ENCODE data around the gene NRG2.

NRG2 gene

DNA sequence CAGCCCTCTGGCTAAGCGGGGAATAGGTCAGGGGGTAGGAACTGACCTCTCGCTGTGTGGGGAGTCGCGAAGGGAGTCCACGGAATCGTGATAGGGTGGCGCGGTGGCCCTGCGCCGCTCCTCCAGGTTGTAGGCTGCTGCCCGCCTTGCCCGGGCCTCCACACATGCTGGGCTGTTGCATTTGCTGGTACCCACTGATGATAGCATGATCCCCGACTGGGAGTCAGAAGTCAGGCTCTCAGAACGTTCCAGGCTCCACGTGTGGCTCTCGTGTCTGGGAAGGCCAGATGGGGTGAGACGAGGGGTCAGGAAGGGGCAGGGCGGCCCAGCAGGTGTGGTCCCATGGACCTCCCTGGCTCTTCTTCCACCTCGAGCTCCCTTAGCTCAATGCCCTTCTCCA is 191.5 kb downstream of the NRG2 start:
- no peak for DNase-seq

DNA sequence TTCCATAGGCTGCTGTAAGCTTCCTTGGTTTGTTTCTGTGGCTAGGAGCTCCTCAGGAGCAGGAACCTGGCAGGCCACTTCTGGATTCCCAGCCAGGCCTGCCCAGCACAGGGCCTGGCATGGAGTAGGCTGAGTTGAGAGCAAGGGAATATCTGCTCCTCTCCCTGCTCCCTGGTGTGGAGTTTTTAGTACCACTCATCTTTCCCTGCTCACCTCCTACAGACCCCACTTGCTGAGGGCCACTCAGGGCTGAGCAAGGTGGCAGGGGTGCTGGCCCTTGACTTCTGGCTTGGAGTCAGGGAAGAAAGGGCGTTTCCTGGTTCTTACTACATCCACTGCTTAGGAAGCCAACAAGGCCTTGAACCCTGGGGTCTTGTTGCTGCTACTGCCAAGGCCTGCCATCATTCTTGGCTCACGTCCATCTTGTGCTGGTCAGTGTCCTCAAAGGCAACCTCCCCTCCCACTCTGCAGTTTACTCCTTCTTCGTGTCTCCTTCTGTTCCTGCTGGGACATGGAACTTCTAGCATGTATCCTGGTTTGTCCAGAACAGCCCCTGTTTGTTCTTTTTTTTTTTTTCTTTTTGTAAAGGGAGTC is 192.6 kb downstream of the NRG2 start:
- DNase-seq: no peak

DNA sequence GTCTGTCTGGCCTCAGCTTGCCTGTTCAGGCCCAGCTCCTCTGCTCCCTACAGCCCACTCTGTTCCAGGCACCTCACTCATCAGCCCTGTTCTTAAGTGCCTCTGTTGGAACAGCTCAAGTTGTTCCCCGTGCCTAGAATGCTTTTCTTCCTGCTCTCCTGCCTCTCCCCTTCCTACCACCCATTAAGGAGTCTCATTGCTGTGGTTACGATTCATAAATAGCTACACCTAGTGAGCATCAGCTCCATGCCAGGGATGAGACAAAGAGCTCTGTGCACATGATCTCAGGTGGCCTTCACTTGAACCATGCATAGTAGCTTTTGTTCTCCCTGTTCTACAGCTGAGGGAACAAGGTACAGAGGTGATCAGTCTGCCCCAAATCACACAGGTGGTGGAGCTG is 193.2 kb downstream of the NRG2 start:
- DNase-seq: no peak

DNA sequence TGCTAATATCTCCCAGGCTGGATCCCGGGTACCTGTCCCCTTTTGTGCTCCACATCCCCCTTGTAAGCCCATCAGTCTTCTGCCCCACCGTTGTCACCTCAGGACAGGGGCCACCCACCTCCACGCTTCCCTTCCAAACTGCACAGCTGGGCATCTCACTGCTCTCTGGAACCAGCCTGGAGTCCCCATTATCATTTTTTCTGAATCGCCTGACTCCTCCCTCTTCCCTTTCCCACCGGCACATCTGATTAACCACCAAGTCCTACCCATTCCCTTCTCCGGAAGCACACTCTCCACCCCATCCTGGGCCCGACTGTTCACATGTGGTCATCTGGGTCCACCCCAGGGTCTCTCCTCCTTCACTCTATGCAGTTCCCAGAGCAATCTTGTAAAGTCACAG is 193.6 kb downstream of the NRG2 start:
- no peak for DNase-seq

DNA sequence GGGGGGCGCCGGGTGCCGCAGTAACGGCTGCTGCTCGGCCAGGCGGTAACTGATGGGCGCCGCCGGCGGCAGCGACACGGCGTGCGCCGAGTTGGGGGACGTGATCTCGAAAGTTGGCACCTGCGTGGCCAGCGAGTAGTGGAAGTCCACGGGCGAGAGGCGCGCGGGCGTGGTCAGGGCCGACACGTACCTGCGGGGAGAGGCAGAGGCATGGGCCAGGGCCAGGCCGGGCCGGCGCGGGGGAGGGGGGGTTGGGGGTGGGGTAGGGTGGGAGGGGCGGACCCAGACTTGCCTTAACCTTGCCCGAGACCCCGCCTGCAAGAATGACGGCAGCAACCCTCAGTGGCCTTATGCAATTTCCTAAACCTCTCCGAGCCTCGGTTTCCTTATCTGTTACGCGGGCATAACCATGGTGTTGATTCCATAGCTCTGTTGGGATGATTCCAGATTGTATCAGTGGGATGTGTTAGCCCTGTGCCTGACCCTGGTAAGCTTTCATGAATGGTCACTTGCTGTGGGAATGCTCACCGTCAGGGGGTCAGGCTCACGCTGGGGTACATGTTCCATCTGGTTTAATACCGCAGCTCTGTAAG is 194.5 kb downstream of the NRG2 start:
- DNase-seq: no peak

DNA sequence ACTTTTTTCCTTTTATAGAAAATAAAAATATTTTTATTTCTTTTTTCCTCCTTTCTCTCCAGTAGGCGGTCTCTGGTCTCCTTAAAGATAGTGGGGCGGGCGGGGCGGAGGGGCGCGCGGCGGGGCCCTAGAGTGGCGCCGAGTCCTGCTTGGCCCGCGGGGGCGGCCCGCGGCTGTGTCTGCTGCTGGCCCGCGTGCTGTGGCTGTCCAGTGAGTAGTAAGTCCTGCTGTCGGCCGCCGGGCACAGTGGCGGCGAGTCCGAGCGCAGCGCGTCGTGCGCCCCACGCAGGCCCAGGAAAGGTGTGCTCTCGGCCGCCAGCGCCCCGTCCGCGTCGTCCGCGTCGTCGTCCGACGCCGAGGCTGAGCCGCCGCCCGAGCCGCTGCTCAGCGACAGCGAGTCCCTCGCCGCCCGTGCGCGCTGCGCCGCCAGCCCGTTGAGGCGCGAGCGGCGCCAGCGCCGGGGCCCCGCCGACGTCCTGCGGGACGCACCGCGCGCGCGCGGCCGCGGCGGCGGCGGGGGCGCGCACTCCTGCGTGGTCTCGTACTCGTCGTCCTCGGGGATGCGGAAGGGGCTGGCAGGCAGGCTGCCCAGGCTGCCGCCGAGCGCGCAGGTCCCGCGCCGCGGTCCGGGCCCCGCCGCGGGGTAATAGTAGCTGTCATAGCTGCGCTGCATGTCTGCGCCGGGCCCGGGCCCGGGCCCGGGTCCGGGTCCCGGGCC is 195.2 kb downstream of the NRG2 start:
- DNase-seq: no peak

DNA sequence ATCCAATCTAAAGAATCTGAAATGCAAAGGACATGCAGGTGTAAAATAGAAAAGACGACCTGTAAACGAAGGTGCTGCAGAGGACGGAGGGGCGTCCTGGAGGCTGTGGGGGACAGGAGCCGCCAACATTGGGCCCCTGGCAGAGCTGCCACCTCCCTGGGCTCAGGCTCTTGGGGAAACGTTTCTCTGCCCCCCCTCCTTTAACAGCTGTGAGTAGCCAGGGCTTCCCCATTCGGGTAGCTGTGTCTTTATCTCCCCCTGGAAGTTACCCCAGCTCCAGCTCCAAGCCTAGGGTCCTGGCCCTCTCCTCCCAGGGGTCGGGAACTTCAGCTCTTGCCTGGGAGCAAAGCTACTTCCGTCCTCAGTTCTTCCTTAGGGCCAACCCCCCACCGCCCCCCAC is 196.0 kb downstream of the NRG2 start:
- no peak for DNase-seq

DNA sequence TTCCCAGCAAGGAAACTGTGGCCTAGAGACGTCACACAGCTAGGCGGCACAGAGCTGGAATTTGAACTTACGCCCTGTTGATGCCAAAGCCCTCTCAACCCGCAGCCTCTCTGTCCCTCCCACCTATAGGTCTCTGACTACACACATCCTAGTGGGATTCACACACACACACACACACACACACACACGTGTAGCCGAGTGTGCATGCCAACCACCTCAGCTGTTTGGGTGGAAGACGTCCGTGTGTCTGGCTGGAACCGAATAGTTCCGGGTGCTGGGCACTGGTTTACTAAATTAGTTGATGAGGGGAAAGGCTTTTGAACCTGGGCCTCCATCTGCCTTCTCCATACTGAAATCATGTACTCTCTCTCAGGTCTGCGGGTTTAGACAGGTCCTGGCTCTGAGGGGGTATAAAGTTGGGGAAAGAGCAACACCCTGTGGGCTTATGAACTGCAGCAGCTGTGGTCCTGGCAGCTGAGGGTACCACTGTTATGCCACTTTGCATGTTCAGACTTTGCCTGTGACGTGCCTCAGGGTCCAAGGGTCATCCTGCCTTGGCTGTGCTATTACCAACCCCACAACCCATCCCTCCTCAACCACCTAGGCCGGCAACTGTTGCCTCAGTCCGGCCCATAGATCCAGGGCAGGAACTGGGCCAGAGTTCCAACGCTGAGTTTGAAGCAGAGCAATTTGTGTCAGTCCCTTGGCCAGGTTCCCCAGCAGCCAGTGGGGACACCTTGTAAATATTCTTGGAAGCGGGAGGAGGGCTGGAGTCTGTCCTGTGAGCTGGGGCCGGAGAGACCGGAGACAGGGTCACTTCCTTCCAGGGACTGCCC is 197.0 kb downstream of the NRG2 start:
- no peak for DNase-seq

DNA sequence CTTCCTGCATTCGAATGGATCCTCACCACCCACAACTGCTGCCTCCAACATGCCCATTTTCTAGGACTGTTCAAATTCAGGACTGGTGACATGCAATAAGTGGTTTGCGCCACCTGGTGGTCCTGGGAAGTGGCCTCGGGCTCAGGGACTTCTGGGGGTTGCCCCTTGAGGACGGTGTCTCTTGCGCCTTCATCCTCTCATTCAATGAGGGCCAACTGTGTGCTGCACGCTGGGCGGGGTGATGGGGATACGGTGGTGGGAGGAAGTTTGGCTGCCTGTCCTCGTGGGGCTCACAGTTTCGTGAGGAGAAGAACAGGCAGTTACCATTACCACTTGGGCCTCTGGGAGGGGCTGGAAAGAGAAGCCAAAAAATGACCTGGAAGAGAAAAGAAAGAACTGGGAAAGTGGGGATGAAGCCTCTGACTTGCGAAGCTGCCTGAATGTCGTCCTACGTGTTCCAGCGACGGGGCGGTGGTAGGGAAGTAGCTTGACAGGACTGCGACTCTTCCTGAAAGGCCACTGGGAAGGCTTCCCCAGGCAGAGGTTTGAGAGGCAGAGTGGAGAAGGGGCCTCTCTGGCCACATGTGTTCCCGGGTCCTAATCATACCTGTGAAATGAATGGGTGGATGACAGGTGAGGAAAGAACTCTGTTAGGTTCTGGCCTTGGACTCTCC is 198.5 kb downstream of the NRG2 start:
- DNase-seq: no peak

DNA sequence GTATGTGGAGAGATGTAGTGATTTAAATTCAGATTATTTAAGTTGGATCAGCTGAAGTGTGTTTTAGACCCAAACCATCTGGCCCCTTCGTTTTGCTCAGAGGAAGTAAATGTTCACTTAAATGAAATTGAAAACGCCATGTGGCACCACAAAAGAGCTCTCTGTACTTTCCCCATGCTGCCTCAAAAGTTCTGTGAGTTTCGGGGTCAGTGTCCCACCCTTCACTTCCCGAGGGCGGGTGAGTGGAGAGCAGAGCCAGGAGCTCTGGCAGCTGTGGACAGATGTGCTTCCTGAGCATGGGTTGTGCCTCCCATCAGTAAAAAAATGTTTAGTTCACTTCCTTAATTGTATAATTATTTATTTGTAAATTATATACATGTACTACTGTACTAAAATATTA is 199.1 kb downstream of the NRG2 start:
- DNase-seq: no peak

DNA sequence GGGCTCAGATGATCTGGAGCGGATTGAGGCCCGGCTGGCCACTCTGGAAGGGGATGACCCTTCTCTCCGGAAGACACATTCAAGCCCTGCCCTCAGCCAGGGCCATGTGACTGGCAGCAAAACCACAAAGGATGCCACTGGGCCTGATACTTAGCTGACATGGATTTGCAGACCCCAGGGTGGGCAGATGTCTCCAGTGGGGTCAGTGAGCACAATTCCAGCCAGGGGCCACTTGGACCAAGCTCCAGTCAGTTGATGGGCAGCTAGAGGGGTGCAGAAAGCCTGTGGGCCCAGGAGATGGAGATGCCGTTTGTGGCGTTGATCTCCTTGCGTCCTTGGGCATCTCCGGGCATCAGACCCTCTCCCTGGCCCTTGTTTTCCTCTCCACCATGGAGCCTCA is 200.8 kb downstream of the NRG2 start:
- no peak for DNase-seq

DNA sequence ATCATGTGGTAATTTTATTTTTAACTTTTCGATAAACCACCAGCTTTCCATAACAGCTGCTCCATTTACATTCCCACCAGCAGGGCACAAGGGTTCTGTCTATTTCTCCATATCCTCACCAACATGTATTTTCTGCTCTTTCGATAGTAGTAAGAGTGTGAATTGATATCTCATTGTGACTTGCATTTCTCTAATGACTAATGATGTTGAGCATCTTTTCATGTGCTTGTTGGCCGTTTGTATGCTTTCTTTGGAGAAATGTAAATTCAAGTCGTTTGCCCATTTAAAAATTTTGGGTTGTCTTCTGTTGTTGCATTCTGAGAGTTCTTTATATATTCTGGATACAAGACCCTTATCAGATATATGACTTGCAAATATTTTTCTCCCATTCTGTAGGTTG is 201.6 kb downstream of the NRG2 start:
- DNase-seq: no peak

DNA sequence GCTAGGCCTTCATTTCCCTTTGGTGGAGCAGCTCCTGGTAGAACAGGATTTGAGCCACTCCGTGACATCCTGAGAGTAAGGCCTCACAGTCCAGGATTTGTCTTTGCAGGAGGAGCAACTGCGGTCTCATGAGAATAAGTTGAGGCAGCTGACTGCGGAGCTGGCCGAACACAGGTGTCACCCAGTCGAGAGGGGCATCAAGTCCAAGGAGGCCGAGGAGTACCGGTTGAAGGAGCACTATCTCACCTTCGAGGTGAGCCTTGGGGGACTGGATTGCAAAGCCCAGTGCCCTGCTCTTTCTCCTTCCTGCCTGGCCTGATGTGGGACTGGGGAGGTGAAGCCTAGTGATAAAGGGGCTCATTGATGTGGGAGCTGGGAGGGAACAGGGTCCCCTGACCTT is 203.2 kb downstream of the NRG2 start:
- no peak for DNase-seq

DNA sequence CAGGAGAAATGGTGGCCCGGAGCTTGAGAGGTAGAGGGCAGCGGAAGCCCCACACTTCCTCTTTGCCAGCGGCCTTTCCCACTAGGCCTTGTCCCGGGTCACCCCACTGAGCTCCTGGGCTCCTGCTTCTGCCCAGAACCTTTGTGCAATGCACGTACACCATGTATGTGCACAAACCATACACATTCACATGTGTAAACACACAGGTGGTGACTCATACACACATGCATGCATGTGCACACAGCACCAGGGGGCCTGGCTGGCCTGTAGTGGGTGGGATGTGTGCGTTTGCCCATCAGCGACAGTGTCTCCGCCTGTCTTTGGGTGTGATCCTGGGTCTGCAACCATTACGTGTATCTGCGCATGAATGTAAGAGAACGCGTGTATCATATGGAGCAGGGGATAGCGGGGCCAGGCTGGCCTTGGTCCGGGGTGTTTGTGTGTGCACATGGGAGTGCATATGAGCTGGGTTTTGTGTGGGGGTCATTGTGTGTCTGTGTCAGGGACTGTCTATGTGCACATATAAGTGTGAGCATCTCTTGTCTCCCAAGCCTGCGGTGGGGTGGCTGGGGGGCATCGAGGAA is 203.8 kb downstream of the NRG2 start:
- DNase-seq: no peak

DNA sequence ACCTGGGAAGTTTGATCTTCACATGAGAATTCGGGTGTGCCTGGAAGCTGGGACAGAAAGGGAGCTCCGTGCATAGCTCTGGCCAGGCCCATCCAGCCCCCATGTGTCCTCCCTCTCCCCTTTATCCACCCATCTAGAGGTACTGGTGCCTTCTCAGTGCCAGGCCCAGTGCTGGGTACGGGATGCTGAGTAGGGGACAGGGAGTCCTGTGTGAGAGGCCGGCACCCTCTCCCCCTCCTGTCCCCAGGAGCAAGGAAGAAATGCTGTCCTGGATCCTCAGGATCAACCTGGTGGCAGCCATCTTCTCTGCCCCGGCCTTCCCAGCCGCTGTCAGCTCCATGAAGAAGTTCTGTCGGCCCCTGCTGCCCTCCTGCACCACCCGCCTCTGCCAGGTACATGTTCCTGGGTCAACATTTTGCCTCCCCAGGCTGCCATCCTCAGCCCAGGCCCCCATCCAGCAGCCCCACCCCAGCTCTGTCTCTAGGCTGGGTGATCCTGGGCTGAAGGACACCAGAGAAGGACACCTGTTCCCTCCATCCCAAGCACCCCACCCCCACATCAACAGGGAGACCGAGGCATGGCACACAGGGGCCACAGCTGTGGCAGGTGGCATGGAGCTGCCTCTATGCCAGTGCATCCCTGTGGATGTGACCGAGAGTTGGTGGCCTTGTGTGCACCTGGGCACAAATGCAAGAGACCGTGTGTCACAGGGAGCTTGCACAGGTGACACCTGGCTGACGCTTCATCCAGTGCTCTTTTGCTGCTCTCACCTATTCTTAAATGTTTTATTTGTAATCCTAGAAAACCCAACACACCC is 204.5 kb downstream of the NRG2 start:
- no peak for DNase-seq

DNA sequence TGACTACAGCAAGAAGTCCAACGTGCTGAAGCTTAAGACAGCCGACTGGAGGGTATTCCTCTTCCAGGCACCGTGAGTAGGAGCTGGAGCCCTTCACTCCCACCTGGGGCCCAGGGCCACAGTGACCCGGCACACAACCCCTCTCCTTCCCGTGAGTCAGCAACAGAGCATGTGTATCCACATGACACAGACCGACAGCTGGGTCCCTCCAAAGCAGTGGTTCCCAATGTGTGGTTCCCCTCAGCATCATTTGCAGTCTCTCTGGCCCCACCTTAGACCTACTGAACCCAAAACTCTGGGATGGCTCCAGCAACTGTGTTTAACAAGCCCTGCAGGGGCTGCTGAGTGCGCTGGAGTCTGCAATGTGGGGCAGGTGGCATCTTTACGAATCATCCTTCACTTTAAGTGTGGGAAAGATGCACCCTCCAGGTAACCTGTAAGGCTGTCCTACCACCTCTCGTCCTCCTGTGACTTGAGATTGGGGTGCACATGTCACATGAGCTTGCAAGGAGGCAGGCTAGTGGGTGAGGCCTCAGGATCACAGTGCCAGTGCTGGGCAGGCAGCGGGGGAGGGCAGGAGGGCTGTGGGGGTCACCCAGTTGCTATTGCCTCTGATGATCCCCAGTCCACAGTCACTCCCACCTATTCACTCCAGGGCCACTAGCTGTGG is 205.3 kb downstream of the NRG2 start:
- DNase-seq: no peak

DNA sequence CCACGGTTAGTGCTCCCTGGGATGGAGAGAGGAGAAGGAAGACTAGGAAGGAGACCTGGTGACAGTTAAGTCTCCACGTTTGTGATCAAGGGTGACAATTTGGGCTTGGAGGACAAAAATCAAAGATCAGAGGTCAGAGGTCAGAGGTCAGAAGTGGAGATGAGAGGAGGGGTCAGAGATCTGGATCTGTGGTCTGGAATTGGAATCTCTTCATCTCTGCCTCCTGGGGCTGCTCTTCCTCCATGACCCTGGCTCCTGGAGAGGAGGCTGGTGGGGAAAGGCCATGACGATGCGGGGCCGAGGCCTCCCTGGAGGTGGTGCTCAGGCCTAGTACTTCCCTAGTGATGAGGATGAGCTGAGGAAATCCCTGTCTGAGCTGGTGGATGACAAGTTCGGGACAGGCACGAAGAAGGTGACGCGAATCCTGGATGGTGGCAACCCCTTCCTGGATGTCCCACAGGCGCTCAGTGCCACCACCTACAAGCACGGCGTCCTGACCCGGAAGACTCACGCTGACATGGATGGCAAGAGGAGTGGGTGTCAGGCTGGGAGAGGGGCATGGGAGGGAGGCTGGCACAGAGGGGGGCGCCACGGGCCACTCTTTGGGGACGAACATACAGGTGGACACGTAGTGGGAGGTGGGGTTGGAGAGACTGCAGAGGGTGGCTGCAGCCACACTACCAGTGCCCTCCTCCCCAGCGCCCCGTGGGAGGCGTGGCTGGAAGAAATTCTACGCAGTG is 206.5 kb downstream of the NRG2 start:
- no peak for DNase-seq

DNA sequence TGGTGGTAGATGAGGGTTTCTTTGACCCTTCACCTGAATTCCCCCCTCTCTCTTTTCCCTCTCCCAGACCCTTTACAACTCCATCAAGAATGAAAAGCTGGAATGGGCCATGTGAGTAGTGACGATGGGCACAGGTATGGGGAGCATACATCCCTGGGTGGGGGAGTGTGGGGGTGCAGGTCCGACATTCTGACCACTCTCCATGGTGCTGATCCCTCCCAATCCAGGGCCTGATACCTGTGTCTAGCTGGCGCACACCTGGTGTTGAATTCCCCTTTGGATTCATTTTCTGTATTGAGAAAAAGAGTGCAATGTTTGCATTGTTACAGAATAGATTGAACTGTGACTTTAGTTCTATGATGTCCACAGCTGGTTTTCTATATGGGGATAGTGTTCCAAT is 207.4 kb downstream of the NRG2 start:
- DNase-seq: no peak

DNA sequence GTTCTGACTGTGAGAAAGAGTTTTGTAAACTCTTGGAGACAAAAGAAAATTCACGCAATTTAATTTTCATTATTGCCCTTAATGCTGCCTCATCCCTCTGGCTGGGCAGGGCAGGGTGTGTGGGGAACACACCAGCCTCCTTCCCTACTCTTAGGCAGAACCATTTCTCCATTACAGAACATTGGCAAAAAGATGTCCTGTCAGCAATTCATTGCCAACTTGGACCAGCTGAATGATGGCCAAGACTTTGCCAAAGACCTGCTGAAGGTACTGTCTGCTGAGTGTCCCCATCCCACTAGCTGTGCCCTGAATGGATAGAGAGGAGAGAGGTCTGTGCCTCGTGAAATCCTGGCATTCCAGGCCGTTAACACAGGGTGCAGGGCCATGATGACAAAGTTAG is 209.6 kb downstream of the NRG2 start:
- no peak for DNase-seq

DNA sequence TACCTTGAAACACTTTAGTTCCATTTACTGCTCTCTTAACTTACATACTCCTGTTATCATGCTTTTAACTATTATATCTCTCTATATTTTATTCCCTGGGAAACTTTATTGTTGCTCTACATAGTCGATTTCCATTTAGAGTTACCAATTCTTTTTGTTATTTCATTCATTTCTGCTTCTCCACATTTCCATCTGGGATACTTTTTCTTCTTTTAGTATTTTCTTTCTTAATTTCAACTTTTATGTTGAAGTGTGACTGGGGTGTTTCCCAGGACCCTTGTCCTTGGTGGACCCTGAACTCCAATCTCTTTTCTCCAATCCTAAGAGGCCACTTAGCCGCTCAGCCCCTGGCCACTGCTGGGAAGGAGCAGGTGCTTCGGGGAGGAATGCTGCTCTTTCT is 211.5 kb downstream of the NRG2 start:
- no peak for DNase-seq

DNA sequence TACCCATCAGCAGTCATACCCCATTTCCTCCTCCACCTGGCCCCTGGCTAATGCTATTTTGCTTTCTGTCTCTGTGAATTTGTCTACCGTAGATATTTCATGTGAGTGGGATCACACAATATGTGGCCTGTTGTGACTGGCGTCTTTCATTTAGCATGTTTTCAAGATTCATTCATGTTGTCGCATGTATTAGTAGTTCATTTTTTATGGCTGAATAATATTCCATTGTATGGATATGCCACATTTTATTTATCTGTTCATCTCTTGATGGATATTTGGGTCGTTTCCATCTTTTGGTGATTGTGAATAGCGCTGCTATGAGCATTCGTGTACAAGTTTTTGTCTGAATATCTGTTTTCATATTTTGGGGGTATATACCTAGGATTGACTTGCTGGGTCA is 213.6 kb downstream of the NRG2 start:
- no peak for DNase-seq
